SIG-M5 (cell line): ENCODE measurements around the gene RANBP17.
"Not testable (repeated sequence)": the region's sequence is repeated elsewhere in the genome, so short reads cannot be mapped to it uniquely, and the experiment has no call there.

Experiments used
- DNase-seq: peaks from one replicate; lab custom pipeline; 2025; lab: John Stamatoyannopoulos, UW

RANBP17 gene

GRCh38 chr5:170941788-170942187 is 80.0 kb downstream of the RANBP17 start:
- DNase-seq = no peak

- no peak for DNase-seq
Measured at GRCh38 chr5:170945275-170945674, 83.5 kb downstream of the RANBP17 start.

GRCh38 chr5:170960567-170960966 is 98.7 kb downstream of the RANBP17 start:
- DNase-seq = no peak

- DNase-seq = no peak
Measured at GRCh38 chr5:170963521-170963920, 101.7 kb downstream of the RANBP17 start.

- DNase-seq = no peak
Measured at GRCh38 chr5:170974461-170974860, 112.6 kb downstream of the RANBP17 start.

GRCh38 chr5:170980261-170980660 is 118.4 kb downstream of the RANBP17 start:
- not testable (repeated sequence) for DNase-seq

- no peak for DNase-seq
Measured at GRCh38 chr5:170985486-170985885, 123.7 kb downstream of the RANBP17 start.

GRCh38 chr5:170986598-170986997 is 124.8 kb downstream of the RANBP17 start:
- DNase-seq = no peak

GRCh38 chr5:170993476-170993875 is 131.7 kb downstream of the RANBP17 start:
- no peak for DNase-seq

- DNase-seq = no peak
Measured at GRCh38 chr5:171010086-171010485, 148.3 kb downstream of the RANBP17 start.

- no peak for DNase-seq
Measured at GRCh38 chr5:171010816-171011215, 149.0 kb downstream of the RANBP17 start.

GRCh38 chr5:171023508-171023907 is 161.7 kb downstream of the RANBP17 start:
- DNase-seq = no peak

GRCh38 chr5:171024084-171024483 is 162.3 kb downstream of the RANBP17 start:
- DNase-seq = no peak

- no peak for DNase-seq
Measured at GRCh38 chr5:171029401-171029800, 167.6 kb downstream of the RANBP17 start.

- DNase-seq = no peak
Measured at GRCh38 chr5:171031977-171032376, 170.2 kb downstream of the RANBP17 start.

GRCh38 chr5:171032435-171032973 is 170.7 kb downstream of the RANBP17 start:
- DNase-seq = no peak

GRCh38 chr5:171041893-171042292 is 180.1 kb downstream of the RANBP17 start:
- DNase-seq = not testable (repeated sequence)

GRCh38 chr5:171050916-171051315 is 189.1 kb downstream of the RANBP17 start:
- DNase-seq = no peak

- DNase-seq = no peak
Measured at GRCh38 chr5:171055875-171056454, 194.1 kb downstream of the RANBP17 start.

- no peak for DNase-seq
Measured at GRCh38 chr5:171067540-171068130, 205.8 kb downstream of the RANBP17 start.

- no peak for DNase-seq
Measured at GRCh38 chr5:171074747-171075146, 212.9 kb downstream of the RANBP17 start.

GRCh38 chr5:171080186-171080938 is 218.5 kb downstream of the RANBP17 start:
- DNase-seq = no peak

GRCh38 chr5:171081319-171081718 is 219.5 kb downstream of the RANBP17 start:
- DNase-seq = no peak
